ENCODE data around the gene BCOR.

BCOR gene

DNA sequence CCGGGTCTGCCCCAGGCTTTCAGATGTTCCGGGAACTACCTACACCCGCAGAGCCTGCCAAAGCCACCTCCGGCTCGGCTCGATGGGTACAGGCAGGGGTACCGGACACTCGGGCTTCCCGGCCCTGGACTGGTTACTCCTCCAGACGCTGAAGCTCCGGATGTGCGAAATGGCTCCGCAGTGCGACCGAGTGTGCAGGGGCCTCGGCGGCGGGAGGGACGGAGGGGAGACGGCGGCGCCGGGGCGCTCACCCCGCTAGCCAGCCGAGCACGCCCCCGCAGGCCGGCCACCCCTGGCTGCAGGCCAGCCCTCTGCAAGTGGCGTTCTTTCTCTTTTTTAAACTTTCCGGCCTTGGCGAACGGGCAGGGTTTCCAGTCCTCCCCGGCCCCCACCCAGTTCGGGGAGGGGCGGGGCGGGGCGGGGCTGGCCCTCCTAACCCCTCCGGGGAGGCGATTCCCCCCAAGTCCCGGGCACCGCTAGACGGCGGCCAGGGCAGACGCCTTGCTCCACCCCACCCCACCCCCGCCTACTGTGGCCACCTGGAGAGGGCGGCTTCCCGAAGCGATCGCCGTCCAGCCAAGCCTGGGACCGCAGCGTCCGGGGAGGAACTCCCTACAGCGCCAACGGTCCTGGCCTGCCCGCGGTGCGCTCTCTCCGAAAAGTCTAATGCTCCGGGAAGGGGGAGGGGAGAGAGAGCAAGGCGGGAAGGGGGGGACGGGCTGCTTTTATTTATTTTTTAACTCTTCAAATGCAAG, 7.5 kb downstream of the BCOR start:
- H4K20me1 ChIP-seq (ENCODE audit: insufficient read depth, low read length) = peaks cover 96% of the 10 kb centered on the region
- DNase-seq (no peak), ATAC-seq (ENCODE audit: insufficient read depth, low read depth) (no peak)
- H3K9ac ChIP-seq (ENCODE audit: low read depth, low read length) = no peak overlapping the region
- peaks cover 100% of the 10 kb centered on the region for H3K79me2 ChIP-seq (ENCODE audit: insufficient read depth, low read length)
- H3K4me1 ChIP-seq (ENCODE audit: insufficient read depth, low read length) = peaks cover 37% of the 10 kb centered on the region
- no peak overlapping the region for H2AFZ ChIP-seq (ENCODE audit: low read depth, low read length)
- H3K9me3 ChIP-seq (ENCODE audit: insufficient read depth, low read length, severe bottlenecking) = no peaks in the 10 kb centered on the region
- H3K36me3 ChIP-seq (ENCODE audit: insufficient read depth, low read length) = peaks cover 37% of the 10 kb centered on the region
- no peaks in the 10 kb centered on the region for H3K27me3 ChIP-seq (ENCODE audit: insufficient read depth, low read length, poor library complexity)
- H3K4me2 ChIP-seq (ENCODE audit: insufficient read depth, low read length) = no peak overlapping the region
- TF ChIP-seq, protein P1, sequence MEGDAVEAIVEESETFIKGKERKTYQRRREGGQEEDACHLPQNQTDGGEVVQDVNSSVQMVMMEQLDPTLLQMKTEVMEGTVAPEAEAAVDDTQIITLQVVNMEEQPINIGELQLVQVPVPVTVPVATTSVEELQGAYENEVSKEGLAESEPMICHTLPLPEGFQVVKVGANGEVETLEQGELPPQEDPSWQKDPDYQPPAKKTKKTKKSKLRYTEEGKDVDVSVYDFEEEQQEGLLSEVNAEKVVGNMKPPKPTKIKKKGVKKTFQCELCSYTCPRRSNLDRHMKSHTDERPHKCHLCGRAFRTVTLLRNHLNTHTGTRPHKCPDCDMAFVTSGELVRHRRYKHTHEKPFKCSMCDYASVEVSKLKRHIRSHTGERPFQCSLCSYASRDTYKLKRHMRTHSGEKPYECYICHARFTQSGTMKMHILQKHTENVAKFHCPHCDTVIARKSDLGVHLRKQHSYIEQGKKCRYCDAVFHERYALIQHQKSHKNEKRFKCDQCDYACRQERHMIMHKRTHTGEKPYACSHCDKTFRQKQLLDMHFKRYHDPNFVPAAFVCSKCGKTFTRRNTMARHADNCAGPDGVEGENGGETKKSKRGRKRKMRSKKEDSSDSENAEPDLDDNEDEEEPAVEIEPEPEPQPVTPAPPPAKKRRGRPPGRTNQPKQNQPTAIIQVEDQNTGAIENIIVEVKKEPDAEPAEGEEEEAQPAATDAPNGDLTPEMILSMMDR (IDR thresholded peaks at IDR 0.05; ENCODE audit: borderline replicate concordance, extremely low read depth, low read length, poor library complexity, severe bottlenecking) = no peak
- TF ChIP-seq EZH2 (IDR thresholded peaks at IDR 0.05; ENCODE audit: borderline replicate concordance, low read depth, low read length, severe bottlenecking) = no peak
- H3K27ac ChIP-seq (ENCODE audit: low read length) = no peak overlapping the region
- H3K4me3 ChIP-seq (ENCODE audit: low read depth in 1 of 2, low read length in 2 of 2) = no peak overlapping the region

DNA sequence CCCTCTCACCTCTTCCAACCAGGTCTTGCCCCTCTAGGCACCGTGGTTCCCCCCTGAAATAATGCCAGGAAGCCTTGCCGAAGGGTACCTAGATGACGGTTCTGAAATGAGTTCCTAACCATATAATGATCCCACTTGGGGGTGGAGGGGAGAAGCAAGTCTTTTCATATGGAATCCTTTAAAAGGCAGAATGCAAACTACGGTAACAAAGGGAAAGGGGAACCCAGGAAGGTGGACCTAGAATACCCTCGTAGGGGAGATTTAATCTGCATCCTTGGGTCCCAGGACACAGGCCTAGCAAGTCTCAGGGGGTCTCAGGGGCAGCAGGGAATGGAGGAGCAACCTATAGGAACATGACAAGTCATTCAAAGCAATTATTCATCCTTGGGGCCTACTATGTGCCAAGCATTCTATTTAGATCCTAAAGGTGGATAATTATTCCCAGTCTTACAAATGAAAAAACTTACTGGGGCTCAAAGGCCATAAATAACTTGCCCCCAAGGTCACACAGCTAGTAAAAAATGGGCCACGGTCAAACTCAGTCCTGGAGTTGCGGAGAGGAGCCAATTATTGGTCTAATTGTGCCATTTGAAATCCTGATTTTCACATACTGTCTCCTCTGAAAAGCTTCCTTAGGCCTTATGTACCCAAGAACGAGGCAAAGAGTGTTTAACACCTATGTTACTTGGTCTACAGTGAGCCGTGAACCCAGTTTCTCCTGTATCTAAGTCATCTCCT, 8.8 kb downstream of the BCOR start:
- Histone ChIP-seq H3K9me3 (ENCODE audit: insufficient read depth, low read length, severe bottlenecking) (no peaks in the 10 kb centered on the region), H3K27me3 (ENCODE audit: insufficient read depth, low read length, poor library complexity) (no peaks in the 10 kb centered on the region), H2AFZ (ENCODE audit: low read depth, low read length) (no peak overlapping the region), H4K20me1 (ENCODE audit: insufficient read depth, low read length) (peaks cover 95% of the 10 kb centered on the region), H3K79me2 (ENCODE audit: insufficient read depth, low read length) (peaks cover 100% of the 10 kb centered on the region), H3K4me2 (ENCODE audit: insufficient read depth, low read length) (no peak overlapping the region), H3K4me3 (ENCODE audit: low read depth in 1 of 2, low read length in 2 of 2) (no peak overlapping the region), H3K36me3 (ENCODE audit: insufficient read depth, low read length) (peaks cover 35% of the 10 kb centered on the region), H3K4me1 (ENCODE audit: insufficient read depth, low read length) (peaks cover 24% of the 10 kb centered on the region), H3K9ac (ENCODE audit: low read depth, low read length) (no peak overlapping the region), H3K27ac (ENCODE audit: low read length) (no peak overlapping the region)
- DNase-seq = no peak
- no peak for ATAC-seq (ENCODE audit: insufficient read depth, low read depth)
- TF ChIP-seq EZH2 (IDR thresholded peaks at IDR 0.05; ENCODE audit: borderline replicate concordance, low read depth, low read length, severe bottlenecking) = no peak
- TF ChIP-seq, protein P1 (IDR thresholded peaks at IDR 0.05; ENCODE audit: borderline replicate concordance, extremely low read depth, low read length, poor library complexity, severe bottlenecking) = no peak

GRCh38 chrX:40088299-40088625, 9.5 kb downstream of the BCOR start:
- H3K27me3 ChIP-seq (ENCODE audit: insufficient read depth, low read length, poor library complexity) = no peaks in the 10 kb centered on the region
- no peak overlapping the region for H3K4me2 ChIP-seq (ENCODE audit: insufficient read depth, low read length)

More at GRCh38 chrX:40088299-40088625, 9.5 kb downstream of the BCOR start:
- peaks cover 28% of the 10 kb centered on the region for H3K36me3 ChIP-seq (ENCODE audit: insufficient read depth, low read length)
- H3K27ac ChIP-seq (ENCODE audit: low read length) = no peak overlapping the region
- DNase-seq (no peak), ATAC-seq (ENCODE audit: insufficient read depth, low read depth) (peak; percentile 30; the same call in 1 of the 3 replicates)
- no peaks in the 10 kb centered on the region for H3K9me3 ChIP-seq (ENCODE audit: insufficient read depth, low read length, severe bottlenecking)
- H3K79me2 ChIP-seq (ENCODE audit: insufficient read depth, low read length) = peaks cover 100% of the 10 kb centered on the region
- peaks cover 95% of the 10 kb centered on the region for H4K20me1 ChIP-seq (ENCODE audit: insufficient read depth, low read length)
- no peak overlapping the region for H3K9ac ChIP-seq (ENCODE audit: low read depth, low read length)
- H3K4me1 ChIP-seq (ENCODE audit: insufficient read depth, low read length) = peaks cover 18% of the 10 kb centered on the region
- no peak overlapping the region for H3K4me3 ChIP-seq (ENCODE audit: low read depth in 1 of 2, low read length in 2 of 2)
- TF ChIP-seq, protein P1 (IDR thresholded peaks at IDR 0.05; ENCODE audit: borderline replicate concordance, extremely low read depth, low read length, poor library complexity, severe bottlenecking) = no peak
- no peak for TF ChIP-seq EZH2 (IDR thresholded peaks at IDR 0.05; ENCODE audit: borderline replicate concordance, low read depth, low read length, severe bottlenecking)
- no peak overlapping the region for H2AFZ ChIP-seq (ENCODE audit: low read depth, low read length)

Measured in DND-41 (cell line).